Measurements from ENCODE around the gene SELENOF.
"Not testable (repeated sequence)": the region's sequence is repeated elsewhere in the genome, so short reads cannot be mapped to it uniquely, and the experiment has no call there.

The SELENOF gene

DNA sequence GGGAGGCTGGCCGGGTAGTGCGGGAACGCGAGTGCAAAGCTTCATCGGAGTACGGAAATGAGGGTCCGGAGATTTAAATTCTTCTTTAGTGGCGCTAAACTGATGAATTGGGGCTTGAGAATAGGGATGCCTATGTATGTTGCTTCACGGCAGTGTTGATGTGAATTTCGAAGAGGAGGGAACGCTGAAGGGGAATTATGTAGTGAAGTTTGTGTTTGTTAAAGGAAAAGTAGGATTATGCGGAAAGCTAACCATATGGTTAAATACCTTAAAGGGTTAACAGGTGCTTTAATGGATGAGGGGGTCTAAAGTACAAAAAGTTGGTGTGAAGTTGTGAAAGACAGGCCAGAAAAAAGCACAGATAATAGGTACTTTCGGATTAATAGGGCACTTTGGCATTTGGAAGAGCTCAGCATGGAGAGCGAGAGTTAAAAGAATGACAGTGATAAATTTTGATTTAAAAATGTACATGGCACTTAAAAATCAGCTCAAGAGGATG lies 1.9 kb upstream of the SELENOF start:
- DNase-seq: no peak

GRCh38 chr1:86914998-86915736 lies 1.2 kb upstream of the SELENOF start:
- DNase-seq: peak; percentile 69 to 70

GRCh38 chr1:86914601-86914997 lies 673 bp upstream of the SELENOF start, which contains the start of gene HS2ST1:
TSS of gene HS2ST1 (plus strand) at chr1:86914635.
- DNase-seq: no peak

DNA sequence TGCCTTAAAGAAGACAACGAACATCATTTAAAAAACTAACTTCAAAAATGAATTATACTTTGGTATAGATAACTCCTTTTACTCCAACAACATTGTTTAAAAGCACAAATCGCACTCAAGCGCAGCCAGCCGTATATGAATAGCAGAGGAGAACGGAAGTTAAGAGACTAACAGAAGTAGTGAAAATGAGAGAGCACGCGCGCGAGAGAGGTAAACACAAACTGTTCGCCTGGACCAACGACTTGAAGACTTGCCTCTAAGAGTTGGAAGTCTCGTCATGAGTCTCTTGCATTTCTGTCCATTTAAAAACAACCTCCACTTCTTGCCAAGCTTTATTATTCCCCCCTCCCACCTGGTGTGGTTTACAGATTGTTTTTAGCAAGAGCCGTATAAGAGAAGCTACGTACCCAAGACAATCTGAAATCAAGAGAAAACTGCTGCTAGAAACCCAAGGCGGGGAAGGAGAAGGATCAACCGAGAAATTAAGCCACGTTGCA lies 479 bp downstream of the SELENOF start:
- no peak for DNase-seq

- no peak for DNase-seq
These were observed 1.5 kb downstream of the SELENOF start for GRCh38 chr1:86912281-86912900.

DNA sequence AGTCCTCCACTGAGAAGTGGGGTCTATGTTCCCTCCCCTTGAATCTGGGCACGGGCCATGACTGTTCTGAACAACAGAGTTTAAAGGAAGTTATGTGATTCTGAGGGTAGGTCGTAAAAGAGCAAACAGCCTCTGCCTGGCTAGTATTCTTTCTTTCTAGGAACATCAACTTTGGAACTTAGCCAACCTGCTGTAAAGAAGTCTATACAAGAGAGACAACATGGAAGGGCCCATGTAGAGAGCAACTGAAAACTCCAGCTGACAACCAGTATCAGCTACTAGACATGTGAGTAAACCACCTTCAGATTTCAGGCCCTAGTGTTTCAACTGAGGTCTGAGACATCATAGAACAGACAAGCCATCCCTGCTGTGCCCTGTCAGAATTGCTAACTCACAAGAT lies 7.5 kb downstream of the SELENOF start:
- no peak for DNase-seq

- DNase-seq: no peak
These were observed 8.1 kb downstream of the SELENOF start for GRCh38 chr1:86905875-86906274.

GRCh38 chr1:86899401-86899800 lies 14.5 kb downstream of the SELENOF start:
- DNase-seq: not testable (repeated sequence)

DNA sequence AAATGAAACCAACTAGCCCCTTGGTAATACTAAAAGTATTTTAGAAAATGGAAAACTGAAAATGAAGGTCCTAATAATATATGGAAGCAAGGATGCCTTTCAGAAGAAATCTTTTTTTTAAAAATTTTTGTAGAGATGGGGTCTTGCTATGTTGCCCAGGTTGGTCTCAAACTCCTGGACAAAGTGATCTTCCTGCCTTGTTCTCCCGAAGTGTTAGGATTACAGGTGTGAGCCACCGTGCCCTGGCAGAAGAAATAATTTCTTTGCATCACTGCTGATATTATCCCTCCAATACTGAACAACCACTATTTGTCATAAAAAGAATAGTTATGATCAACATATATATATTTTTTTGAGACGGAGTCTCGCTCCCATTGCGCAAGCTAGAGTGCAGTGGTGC lies 25.6 kb downstream of the SELENOF start:
- DNase-seq: no peak

- no peak for DNase-seq
These were observed 26.3 kb downstream of the SELENOF start for GRCh38 chr1:86887479-86888162.

GRCh38 chr1:86875722-86876121 lies 38.2 kb downstream of the SELENOF start:
- DNase-seq: no peak

- DNase-seq: no peak
These were observed 41.8 kb downstream of the SELENOF start for GRCh38 chr1:86872086-86872485.

- no peak for DNase-seq
These were observed 42.9 kb downstream of the SELENOF start for GRCh38 chr1:86871001-86871400.

GRCh38 chr1:86868477-86868876 lies 45.4 kb downstream of the SELENOF start:
- no peak for DNase-seq

- DNase-seq: not testable (repeated sequence)
These were observed 46.6 kb downstream of the SELENOF start for GRCh38 chr1:86867278-86867677.

DNA sequence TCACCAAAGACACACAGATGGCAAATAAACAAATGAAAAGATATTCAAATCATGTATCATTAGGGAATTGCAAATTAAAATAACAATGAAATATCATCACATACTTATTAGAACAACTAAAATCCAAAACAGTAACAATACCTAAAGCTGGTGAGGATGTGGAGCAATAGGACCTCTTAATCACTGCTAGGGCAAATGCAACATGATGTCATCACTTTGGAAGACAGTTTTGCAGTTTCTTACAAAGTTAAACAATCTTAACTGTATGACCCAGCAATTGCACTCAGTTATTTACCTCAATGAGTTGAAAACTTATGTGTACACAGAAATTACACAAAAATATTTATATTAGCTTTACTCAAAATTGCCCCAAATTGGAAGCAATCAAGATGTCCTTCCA lies 47.3 kb downstream of the SELENOF start:
- DNase-seq: no peak

- DNase-seq: no peak
These were observed 47.8 kb downstream of the SELENOF start for GRCh38 chr1:86865973-86866637.

- no peak for DNase-seq
These were observed 51.0 kb downstream of the SELENOF start for GRCh38 chr1:86862920-86863319.

DNA sequence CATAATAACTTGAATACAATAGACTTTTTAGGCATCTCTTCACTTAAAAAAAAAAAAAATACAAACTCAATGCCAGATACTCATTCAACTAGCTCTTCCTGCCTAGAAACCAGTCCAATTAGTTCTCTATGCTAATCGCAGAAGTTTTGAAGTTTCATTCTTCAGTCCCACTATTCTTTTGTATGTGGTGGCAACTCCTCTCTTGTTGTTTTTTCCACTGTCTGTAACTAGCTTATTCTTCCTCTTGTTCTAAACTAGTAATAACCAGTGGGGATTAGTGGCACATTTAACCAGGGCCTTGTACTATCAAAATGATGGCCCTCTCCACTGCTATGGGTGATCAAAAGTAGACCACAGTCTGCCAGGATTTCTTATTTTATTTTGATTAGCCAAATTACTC lies 52.5 kb downstream of the SELENOF start:
- no peak for DNase-seq

- DNase-seq: no peak
These were observed 53.5 kb downstream of the SELENOF start for GRCh38 chr1:86860424-86860823.

DNA sequence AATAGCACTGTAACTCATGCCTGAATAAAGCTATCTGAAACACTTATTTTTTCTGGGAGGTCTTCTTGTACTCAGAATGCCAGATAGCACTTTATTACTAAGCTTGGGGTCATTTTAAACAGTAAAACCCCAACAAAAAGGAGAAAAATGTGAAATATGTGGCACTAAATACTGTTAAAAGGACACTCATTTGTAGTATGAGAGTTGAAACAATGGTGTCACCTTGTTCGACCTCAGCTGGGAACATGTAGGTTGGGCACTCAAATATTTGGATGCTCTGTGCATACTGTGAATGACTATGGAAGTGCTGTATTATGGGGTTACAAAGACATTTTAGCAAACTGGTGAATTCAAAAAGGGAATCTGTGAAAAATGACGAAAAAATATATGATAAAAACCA lies 53.9 kb downstream of the SELENOF start:
- DNase-seq: no peak

- no peak for DNase-seq
These were observed 55.2 kb downstream of the SELENOF start for GRCh38 chr1:86858524-86859261.
